CD4-positive, alpha-beta T cell treated with Interferon gamma for 1 hour (primary cell): ENCODE results near the gene DDHD1.
"Not testable (repeated sequence)": the region's sequence is repeated elsewhere in the genome, so short reads cannot be mapped to it uniquely, and the experiment has no call there.

Experiments
- DNase-seq: peaks from one replicate; pipeline ENCODE4 v3.0.0-alpha.2; 2020

DDHD1 gene

DNA sequence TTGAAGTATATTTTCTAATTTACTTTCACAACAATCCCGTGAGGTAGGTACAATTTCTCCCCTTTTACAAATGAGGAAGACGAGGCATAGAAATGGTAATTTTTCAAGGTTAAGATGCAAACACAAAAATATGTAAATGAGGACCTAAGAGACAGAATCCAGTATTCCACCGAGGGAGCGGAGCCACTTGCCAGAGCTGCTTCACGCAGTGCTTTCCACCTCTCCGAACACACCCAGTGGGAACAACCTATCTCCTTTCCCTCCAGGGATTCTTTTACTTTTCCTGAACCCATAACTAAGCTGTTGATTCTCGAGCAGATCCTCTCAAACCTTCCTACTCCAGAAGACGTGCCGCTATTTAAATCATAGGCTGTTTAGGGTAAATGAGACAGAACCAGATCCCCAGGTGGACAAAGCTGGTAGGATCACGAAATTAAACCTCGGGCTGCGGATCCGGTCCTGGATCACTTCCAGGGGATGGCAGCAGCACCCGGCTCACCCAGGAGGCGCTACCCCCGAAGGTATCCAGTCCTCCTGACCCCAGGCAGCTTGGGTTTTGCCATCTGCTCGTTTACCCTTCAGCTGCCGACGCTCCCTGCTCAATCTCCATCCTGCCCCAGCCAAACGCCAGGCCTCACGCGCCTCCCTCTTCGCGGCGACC is 1.5 kb downstream of the DDHD1 start:
- DNase-seq: peak; percentile 6

DNA sequence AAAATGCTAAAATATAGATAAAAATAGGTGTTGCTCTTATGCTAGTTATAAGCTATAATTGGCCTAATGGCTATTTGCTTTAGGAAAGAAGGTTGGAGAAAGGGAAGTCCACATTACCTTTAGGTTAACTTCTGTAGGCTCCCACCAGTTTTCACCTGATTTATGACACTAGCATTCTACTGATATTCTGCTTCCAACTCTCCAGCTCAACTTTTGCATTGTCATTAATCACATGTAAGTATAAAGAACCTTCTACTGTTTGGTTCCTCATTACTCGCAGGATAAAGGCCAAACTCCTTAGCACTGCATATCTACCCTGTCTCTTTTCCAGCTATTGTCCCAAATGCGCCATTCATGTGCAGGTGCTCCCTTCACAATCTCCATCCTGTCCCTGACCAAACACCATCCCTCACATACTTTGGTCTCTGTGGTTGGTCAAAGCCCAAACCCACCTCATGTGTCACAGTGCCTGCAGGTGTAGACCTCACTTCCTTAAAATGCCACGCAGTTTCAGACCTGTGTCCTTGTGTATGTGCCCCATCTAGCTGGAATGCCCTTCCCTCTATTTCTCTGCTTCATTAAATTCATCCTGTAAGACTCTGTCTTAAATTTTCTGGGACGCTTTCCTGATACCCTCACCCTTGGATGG is 3.3 kb downstream of the DDHD1 start:
- peak; percentile 1 for DNase-seq

DNA sequence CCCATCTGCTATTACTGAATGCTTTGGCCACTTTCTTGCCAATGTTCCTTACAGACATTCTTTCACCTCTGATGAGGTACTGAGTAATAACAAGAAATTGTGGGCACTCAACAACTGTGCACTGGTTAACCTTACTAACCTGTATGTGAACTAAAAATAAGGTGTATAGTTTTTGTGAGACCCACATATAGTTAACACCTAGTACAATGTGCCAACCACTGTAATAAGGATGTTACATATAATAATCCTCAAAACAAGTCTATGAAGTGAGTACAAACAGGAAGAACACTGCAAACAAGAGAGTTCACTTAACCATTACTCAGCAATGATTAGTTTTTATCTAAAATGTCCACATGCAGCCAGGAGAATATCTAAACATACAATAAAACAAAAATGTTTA is 4.5 kb downstream of the DDHD1 start:
- no peak for DNase-seq

DNA sequence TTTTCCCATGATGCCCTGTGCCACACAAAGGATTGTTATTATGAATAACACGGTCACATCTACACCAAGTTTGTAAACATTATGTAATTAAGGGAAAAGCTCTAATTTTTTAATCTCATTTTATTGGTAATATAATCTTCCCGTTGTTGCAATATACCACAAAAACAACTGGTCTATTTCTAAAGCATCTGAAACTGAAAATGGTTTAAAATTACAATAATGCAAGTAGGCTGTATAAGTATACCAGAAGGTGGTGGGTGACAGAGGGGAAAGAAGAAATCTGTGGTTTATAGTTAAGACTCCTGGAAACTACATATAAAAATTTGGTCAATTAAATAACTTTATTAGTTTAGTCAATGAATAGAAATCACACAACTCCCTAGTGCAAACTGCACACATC is 5.2 kb downstream of the DDHD1 start:
- DNase-seq: no peak

DNA sequence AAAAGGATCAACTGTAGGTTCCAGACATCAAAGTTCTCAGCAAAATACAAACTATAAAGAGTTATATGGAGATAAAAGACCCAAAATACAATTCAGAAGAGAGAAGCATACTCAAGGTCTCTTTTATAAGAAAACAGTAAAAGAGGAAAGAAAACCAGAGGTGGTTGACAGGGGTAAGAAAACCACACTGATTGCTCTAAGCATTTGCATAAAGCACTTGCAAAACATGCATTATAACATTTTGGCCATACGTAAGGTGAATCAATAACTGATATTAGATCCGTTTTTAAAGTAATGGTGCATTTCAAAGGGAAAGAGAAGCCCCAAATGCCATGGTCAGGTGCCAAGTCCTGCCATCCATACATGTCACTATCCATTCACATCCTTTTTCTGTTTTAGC is 5.9 kb downstream of the DDHD1 start:
- DNase-seq: no peak

DNA sequence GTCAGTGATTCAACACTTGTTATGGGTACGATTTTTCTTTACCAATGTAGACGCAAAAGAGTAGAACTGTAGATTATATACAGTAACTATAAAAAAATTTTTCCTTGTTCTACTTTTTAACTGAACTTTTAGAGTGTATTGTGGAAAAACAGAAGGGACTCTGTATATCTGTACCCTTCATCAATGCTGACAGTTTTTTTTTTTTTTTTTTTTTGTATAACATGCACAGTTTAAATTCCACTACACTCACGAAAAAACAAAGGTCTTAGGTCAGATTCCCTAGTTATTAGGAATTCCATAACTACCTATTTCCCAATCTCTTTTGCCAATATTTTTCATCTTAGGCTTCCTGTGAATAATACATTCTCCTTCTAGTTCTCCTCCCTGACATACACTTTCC is 6.4 kb downstream of the DDHD1 start:
- no peak for DNase-seq

DNA sequence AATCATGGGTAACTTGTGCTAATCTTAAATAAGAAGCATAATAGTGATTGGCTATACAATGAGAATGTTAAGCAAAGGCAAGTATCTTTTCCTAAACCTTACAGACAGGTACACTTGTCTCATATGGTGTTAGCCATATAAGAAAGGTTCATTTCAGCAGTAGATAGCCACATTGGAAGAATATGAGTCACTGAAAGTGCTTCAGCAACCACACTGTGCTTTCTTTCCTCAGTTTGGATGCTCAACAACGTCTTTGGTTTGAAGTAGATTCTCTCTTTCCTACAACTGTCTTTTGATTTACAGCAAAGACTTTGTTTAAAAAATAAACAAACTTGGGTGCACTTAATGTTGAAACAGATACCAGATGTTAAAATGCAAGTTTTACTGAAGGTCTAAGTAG is 8.9 kb downstream of the DDHD1 start:
- DNase-seq: no peak

DNA sequence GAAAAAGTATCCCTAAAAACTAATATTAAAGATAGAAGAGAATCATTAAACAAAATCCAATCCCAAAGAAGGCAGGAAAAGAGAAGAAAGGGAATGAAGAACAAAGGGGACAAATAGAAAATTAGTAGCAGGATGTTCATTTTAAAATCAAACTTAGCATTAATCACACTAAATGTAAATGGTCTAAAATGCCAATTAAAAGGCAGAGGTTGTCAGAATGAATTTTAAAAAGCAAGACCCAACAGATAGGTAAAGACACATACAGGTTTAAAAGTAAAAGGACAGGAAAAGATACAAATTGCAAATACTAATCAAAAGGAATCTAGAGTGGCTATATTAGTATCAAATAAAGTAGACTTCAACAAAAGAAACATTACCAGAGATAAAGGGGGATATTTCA is 12.5 kb downstream of the DDHD1 start:
- no peak for DNase-seq

DNA sequence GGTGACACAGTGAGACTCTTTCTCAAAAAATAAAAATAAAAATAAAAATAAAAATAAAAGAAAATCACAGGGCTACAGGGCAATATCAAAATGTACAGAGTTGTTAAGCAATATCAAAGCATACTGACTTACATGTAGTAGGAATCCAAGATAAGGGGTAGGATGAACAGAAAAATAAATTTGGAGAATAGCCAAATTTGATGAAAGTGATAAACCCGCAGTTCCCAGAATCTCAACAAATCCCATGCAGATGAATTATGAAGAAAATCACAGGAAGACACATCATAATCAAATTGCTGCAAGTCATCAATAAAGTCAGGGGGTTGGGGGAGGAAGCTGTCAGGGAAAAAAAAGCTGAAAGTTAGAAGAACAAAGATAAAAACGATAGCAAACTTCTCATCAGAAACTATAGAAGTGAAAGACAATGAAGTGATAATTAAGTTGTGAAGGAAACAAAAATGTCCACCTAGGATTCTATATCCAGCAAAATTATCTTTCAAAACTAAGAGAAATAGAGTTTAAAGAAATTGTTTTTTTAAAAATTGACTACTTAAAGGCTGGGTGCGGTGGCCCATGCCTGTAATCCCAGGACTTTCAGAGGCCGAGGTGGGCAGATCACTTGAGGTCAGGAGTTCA is 15.4 kb downstream of the DDHD1 start:
- DNase-seq: no peak

DNA sequence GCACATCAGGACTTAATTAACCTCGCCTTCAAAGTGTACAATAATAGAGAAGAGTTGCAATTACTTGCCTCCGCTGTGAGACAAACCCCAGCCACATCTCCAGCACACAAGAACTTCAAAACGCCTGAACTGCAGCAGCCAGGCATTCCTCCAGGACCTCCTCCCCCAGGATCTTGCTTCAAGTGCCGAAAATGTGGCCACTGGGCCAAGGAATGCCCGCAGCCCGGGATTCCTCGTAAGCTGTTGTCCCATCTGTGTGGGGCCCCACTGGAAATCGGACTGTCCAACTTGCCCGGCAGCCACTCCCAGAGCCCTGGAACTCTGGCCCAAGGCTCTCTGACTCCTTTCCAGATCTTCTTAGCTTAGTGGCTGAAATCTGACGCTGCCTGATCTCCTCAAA is 22.6 kb downstream of the DDHD1 start:
- DNase-seq: not testable (repeated sequence)

DNA sequence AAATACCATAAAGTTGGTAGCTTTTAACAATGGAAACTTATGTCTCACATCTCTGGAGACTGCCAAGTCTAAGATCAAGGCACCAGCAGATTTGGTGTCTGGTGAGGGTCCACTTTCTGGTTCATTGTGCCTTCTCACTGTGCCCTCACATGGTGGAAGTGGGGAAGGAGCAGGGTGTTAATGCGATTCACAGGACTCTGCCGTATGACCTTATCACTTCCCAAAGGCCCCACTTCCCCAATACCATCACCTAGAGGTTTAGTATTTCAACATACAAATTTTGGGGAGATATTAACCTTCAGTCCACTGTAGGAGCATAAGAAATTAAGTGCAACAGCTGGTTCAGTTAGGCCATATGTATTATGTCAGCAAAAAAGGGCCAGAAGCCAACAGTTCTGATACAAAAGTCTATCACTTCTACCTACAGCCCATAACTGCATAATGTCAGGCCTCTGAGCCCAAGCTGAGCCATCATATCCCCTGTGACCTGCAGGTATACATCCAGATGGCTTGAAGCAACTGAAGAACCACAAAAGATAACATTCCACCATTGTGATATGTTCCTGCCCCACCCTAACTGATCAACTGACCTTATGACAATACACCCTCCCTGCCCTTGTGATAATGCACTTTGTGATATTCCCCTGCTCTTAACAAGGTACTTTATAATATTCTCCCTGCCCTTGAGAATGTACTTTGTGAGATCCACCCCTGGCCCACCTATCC is 24.7 kb downstream of the DDHD1 start:
- no peak for DNase-seq

DNA sequence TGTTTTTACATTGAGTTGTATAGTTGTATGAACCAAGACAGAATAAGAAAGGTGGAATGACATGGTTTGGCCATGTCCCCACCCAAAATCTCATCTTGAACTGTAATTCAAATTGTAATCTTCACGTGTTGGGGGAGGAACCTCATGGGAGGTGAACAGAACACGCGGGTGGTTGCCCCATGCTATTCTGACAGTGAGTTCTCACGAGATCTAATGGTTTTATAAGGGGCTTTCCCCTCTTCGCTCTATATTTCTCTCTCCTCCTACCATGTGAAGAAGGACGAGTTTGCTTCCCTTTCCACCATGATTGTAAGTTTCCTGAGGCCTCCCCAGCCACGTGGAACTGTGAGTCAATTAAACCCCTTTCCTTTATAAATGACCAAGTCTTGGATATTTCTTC is 25.3 kb downstream of the DDHD1 start:
- DNase-seq: no peak

DNA sequence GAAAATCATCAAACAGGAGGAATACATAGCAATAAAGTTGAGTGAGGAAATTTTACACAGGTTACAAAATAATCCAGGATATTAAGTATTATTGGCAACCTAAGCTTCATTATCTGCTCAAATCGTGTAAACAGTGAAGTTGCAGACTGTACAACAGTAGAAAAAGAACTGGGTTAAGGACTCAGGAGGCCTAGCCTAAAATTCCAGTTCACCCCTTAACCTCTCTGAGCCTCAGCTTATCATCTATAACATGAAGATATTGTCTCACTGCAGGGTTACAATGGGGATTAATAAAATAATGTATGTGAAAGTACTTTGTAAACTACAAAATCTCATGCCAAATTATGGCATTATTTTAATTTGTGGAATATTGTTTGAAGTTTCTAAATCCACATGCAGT is 26.0 kb downstream of the DDHD1 start:
- no peak for DNase-seq

DNA sequence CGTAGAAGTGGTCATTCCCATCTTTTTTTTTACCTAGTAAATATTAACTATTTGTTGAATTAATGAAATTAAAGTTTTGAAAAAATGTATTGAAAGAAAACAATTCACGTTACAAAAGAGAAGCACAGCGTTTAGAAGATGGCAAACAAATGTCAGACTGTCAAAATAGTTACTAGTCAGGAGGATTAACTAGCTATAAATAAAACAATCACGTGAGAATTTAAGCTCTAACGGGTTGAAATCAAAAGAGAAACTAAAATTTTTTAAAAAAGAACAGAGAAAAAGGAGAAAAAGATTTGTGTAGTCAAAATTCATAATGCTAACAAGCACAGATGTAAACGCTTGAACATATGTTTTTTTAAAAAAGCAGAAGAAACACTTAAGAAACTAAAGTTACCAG is 26.4 kb downstream of the DDHD1 start:
- no peak for DNase-seq

DNA sequence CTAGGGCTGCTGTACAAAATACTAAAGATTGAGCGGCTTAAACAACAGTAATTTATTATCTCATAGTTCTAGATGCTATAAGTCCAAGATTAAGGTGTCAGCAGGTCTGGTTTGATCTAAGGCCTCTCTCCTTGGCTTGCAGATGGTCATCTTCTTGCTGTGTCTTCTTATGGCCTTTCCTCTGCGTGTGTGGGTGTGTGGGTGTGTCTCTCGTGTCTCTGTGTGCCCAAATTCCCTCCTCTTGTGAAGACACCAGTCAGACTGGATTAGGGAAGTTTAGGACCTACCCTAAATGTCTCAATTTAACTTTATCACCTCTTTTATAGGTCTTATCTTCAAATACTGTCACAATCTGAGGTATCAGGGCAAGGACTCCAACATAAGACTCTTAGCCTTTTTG is 28.3 kb downstream of the DDHD1 start:
- DNase-seq: no peak

DNA sequence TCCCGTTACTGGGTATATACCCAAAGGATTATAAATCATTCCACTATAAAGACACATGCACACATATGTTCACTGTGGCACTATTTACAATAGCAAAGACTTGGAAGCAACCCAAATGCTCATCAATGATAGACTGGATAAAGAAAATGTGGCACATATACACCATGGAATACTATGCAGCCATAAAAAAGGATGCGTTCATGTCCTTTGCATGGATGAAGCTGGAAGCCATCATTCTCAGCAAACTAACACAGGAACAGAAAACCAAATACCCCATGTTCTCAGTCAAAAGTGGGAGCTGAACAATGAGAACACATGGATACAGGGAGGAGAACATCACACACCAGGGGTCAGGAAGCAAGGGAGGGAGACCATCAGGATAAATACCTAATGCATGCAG is 31.7 kb downstream of the DDHD1 start:
- not testable (repeated sequence) for DNase-seq

DNA sequence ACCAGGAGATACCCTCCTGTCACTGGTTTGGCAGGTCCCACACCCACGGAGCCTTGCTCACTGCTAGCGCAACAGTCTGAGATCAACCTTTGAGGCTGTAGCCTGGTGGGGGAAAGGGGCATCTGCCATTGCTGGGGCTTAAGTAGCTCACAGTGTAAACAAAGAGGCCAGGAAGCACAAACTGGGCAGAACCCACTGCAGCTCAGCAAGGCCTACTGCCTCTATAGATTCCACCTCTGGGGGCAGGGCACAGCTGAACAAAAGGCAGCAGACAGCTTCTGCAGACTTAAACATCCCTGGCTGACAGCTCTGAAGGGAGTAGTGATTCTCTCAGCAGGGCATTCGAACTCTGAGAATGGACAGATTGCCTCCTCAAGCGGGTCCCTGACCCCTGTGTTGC is 35.6 kb downstream of the DDHD1 start:
- DNase-seq: not testable (repeated sequence)

DNA sequence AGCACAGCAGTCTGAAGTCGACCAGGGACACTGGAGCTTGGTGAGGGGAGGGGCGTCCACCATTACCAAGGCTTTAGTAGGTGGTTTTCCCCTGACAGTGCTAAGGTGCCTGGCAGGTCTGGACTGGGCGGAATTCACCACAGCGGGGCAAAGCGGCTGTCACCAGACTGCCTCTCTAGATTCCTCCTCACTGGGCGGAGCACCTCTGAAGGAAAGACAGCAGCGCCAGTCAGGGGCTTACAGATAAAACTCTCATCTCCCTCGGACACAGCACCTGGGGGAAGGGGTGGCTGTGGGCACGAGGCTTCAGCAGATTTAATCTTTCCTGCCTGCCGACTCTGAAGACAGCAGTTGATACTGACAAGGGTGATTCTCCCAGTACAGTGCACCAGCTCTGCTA is 39.1 kb downstream of the DDHD1 start:
- no peak for DNase-seq

DNA sequence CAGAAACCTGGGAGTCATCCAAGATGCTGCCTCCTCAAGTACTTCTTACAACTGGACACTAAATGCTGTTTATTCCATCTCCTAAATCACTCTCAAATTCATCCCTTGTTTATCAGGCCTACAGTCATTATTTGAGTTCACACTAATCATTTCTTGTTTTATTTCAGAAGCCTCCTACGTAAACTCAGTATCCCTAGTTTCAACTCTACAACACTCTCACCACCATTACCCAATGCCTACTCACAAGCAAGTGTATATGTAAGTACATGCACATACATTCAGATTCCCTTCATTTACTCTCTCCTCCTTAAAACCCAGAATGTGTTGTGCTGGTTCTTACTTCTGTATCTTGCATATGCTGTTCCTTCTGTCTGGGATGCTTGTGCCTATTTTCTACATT is 43.0 kb downstream of the DDHD1 start:
- no peak for DNase-seq

DNA sequence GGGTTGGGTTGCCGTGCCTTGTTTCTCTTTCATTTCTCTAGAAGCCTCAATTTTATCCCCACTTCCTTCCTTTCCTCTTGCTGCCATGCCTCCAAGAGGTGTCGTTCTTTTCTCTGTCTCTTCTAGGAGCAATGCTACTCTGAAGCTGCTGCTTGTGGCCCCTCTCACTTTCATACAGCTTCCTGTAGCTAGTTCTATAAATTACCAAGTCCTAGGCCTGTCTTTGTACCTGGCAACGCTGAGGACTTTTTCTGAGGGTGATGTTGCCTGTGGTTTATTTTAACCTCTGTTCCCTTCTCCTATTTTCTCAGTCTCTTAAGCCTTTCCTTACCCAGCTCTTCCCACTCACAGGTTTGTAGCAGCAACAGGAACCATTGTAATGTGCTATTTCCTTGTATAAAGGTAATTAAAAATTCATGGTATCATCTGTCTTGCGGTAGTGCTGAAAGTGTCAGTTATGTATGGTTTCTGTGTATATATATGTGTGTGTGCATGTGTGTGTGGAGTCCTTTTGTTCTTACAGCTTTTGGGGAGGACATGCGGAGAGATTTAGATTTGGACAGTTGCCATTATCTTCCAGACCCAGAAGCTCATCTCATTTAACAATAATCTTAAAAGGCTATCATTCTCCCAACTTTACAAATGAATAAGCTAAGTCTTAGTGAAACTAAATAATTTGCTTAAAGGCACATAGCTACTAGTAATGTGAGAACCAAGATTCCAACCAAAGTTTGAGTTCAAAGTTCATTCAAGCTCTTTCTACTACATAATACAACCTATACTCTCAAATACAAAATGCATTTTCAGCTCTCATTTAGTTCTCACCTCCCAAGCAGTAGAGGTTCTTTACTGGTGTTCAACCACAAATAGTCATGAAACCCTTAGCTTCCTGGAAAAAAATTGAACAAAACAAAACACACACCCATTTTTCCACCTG is 43.8 kb downstream of the DDHD1 start:
- DNase-seq: peak; percentile 32

DNA sequence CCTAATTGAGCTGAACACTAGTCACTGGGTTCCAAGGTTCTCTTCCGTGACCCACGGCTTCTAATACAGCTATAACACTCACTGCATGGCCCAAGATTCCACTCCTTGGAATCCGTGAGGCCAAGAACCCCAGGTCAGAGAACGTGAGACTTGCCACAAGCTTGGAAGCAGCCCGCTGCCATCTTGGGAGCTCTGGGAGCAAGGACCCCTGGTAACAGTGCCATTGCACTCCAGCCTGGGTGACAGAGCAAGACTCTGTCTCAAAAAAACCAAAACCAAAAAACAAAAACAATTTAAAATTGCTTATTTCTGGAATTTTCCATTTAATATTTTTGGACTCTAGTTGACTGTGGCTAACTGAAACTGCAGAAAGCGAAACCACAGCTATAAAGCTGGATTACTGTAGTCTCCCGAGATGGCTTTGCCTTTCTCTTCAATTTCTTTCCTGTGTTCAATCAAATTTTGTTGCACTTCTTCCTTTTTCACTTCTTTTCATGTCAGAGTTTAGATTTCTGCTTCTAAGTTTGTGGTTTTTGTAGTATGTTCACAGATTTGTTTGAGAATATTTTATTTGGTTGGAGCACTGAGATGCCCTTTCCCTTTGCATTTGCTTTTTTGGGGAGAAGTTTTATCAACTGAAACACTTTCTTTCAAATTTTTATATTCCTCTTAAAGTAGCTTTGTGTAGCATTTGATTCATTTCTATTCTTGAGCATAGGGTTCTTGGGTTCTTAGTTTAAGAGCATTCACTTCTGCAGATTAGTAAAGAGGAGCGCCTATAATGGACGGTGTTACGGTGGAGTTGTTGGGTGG is 44.6 kb downstream of the DDHD1 start:
- no peak for DNase-seq

DNA sequence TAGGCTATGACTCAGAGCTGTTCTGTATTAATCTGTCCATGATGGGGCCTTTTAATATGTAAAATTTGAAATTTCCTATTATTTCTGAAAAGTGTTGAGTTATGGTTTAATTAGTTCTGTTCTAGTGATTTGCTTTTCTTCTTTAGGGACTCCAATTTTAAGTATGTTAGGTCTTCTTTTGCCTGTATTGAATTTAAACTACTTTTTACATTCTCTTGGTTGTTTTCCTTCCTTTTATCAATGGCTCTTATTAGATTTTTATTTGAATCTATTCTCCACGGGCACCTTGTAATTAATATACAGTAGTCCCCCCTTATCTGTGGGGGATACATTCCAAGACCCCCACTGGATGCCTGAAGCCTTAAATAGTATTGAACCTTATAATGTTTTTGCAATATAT is 46.4 kb downstream of the DDHD1 start:
- DNase-seq: no peak
